GM21447 (cell line): ENCODE data around the gene MLYCD.

Experiments used
- ATAC-seq: cut with Tn5 transposase; IDR thresholded peaks from one replicate; pipeline ENCODE4 v1.9.1; 2021; ENCODE audit not compliant: unreplicated experiment

The MLYCD gene

DNA sequence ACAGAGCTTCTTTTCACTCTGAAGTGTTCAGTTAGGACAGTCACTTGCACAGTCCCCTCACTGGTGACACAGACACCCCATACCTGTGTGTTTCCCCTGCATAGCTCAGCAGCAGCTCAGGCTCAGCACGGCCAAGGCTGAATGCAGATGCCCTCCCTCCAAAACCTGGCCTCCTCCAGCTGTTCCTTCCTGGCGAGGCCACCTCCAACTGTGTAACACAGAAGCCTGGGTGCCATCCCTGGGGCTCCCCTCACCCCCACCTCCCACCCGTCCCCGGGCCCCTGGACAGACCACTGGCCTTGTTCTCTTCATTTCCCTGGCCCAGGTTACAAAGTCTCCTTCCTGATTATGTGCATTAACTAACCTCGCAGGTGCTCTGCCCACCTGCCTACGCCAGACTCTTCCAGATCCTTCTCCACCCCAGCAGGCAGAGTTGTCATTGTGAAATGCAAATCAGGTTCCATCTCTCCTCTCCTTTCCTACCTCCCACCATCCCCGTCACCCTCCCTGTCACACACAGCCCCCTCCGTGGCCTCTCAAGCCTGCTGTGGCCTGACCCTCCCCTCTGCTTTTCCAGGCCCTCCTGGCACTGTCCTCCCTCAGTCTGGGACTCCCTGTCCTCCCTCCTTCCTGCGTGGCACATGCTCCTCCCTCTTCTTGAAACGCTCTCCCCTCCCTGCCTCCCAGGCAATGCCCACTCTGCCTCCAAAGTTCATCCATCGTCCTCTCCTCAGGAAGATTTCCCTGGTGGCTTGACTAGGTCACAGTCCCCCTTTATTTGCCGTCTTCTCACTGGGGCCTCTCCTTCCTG, 26.4 kb downstream of the MLYCD start:
- no peak for ATAC-seq

DNA sequence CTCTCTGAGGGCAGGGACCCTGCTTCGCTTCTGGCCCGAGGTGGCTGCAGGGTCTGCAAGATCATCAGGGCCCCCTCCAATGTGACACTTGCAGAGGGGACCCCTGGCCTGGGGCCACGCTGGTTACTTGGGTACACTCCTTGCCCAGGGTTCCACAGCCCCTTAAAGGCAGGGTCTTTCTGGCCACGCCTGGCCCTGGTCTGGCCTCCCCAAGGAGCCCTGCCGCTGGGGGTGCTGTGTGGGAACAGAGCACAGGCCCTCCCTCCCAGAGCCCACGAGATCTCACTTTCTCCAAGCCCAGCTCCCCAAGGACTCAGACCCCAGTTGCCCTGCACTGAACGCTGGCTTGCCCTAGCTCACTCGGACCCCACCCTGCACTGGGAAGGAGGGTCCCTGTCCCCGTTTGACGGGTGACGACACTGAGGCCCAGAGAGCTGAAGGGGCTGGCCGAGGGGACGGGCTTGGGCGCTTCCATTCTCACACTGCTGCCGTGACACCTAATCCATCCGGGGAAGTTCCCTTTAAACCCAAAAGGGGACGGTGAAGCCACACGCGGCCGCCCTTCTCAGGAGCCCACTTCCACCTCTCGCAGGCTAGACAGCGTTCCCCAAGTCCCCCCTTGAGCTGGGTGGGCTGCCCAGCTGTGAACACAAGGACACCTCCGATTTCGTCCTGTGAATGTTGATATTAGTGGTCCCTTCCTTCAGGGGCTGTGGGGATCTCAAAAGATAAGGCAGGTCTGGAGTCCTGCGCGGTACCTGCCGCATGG, 27.2 kb downstream of the MLYCD start:
- no peak for ATAC-seq

DNA sequence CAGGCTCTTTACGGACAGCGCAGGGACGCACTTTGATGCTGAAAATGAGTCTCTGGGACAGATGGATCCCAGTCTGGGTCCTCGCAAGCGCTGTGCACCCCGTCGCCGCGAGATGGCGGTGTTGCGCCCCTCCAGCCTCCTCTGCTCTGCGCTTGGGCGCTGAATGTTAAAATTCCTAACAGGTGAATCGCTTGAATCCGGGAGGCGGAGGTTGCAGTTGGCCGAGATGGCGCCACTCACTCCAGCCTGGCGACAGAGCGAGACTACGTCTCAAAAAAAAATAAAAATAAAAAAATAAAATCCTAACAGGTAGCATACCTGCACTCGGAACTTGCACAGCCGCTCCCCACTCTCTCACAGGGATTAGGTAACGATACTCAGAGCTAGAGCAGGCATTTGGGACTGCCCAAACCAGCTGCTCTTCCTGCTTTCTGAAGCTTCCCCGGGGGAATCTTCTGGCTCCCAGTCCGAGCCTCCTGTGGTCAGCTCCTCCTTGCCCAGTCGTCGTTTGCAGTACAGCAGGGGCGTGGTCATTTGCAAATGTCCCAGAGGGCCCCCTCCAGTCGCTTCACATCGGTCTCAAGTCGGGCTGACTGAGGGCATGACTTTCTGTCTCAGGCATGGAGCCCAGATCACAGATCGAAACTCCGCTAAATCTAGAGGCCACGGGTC, 27.9 kb downstream of the MLYCD start:
- ATAC-seq: no peak

DNA sequence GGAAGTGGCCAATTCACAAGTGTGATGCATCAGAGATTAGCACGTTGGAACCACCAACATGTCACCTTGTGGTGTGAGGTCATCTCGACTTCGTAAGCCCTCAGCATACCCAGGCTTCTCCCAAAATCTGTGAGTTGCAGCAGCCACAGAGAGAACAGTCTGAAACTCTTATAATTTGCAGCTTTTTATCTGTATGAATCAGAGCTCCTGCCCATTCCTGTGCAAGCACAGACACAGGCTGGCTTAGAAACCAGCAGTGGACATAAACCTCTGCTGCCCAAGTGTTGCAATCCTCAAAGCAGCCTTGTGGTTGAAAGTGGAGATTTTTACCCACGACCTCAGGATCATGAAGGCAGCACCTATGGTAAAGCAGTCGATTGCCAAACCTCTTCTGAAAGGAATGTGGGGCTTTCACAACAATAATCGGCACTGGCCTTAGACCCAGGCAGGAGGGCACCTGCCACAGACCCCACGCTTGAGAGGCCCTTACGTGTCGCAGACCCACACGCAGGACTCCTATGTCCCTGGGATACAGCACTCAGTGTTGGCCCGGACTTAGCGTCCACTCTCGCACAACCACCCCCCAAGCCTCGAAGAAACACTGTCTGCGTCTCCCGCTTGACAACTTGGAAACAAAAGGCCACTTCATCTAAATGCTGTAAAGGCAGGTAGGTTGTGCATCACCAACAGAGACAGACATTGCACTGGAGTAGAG, 29.6 kb downstream of the MLYCD start:
- no peak for ATAC-seq

DNA sequence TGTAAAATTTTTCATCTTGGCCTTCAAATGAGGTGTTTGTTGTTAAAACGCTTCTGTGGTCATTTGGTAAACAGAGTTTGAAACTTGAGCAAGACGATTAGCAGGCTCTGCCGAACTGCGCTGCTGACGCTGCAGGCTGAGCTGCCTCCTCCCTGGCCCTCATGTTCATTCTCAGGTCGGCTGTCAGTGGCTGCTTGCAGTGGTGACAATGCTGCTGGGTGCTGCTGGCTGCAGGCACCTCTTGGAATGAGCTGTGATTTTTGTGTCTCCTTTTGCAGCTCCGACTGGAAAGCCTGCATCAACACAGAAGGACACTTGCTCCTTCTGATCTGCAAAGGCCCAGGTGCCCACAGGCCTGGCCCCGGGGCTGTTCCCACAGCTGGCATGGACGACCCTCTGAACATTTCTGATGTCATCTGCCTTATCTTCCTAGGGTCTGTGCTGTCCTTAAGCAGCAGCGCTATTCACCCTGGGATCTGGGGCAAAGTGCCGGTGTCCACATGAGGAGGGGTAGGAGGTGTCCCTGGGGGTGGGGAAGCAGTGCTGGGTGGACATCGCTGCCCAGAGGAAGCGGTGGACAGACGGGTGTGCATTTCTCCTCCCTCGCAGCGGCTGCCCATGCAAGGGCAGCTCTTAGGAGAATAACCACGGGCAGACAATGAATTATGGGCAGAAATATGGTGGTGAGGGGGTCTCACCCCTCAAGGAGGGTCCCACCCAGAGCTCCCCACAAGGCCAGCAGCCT, 31.1 kb downstream of the MLYCD start:
- ATAC-seq: no peak

DNA sequence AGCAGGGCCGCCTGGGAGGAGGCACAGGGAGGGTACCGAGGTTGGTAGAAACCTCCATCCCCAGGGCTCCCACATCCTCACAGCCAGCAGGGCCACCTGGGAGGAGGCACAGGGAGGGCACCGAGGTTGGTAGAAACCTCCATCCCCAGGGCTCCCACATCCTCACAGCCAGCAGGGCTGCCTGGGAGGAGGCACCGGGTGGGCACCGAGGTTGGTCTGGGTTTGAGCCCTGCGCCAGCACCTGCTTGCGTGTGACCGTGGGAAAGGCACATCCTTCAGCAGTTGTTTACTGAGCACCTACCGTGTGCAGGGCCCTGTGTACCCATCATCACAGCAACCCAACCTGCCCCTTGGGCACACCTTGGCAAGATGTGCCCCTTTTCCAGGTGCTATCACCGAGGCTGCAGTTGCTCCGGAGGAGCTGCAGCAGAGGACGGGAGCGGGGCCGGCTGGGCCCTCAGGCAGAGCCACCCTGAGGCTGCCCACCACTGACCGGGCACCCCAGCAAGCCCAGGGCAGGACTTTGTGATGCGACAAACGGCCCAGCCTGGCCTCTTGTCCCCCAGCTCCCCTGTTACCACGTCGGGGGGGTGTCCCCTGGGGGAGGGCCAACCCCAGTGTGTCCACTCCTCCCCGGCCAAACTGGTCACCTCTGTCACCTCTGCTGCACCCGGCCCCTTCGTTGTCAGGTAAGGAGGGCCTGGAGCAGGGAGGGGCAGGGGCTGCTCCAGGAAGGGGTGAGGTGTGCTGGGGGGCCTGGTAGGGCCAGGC, 32.0 kb downstream of the MLYCD start:
- no peak for ATAC-seq

DNA sequence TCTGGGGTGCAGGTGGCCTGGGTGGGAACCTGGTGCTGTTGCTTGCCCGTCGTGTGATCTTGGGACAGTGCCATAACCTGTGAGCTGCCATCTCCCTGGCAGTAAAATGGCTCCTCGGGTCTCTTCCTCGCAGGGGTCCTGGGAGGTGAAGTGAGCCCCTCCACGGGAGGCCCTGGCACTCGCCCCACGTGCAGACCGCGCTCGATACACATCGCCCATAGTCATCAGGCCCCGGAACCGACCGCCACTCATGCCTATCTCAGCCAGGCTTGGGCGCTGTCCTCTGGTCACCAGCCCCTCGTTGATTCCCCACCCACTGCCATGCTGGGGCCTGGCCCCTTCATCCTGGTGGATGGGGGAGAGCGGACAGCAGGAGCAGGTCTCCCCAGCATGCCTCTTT, 32.6 kb downstream of the MLYCD start:
- no peak for ATAC-seq

DNA sequence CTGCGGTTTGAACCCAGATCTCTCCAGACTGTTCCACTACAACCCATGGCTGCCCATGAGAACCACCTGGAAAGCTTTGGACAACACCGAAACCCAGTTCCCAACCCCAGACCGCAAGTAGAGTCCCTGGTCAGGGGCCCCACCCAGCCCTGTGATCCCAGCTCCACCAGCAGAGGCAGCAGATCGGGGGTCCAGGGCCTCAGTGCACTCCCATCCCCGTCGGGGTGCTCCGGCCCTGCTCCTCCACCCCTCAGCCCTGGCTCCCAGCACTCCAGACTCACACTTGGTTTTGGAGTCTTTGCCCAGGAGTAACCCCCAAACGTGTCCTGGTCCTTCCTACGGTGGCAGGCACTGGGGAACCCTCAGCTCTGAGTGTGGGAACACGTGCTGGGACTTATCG, 33.4 kb downstream of the MLYCD start:
- ATAC-seq: no peak

DNA sequence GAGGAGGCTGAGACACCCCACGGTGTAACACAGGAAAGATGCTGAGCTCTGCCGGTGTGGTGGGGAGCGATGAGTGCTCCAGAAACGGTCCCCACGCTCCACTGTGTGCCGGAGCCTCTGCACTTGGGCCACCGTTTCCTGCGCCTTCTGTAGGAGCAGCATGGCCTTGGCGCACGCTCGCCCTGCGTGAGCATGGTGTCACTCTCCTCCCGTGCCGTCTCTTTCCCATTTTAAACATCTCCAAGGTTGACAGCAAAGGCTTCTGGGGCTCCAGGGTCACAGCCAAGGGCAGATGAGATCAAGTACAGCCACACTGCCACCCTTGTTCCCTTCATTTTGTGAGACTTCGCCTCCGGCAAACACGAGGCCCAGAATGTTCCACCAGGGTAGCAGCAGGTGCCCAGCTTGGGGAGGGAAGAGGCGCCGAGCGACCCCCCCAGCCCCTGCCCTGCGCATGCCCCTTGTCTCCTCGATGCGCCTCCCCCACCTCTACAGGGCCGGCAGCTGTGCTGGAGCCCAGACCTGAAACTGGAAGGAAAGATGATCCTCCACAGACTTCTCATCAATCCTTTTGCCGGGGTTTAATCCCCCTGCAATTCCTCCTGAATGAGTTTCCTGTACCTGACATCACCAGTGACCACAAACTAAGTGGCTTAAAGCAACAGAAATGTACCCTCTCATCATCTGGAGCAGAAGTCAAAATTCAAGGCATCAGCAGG, 34.2 kb downstream of the MLYCD start:
- no peak for ATAC-seq

DNA sequence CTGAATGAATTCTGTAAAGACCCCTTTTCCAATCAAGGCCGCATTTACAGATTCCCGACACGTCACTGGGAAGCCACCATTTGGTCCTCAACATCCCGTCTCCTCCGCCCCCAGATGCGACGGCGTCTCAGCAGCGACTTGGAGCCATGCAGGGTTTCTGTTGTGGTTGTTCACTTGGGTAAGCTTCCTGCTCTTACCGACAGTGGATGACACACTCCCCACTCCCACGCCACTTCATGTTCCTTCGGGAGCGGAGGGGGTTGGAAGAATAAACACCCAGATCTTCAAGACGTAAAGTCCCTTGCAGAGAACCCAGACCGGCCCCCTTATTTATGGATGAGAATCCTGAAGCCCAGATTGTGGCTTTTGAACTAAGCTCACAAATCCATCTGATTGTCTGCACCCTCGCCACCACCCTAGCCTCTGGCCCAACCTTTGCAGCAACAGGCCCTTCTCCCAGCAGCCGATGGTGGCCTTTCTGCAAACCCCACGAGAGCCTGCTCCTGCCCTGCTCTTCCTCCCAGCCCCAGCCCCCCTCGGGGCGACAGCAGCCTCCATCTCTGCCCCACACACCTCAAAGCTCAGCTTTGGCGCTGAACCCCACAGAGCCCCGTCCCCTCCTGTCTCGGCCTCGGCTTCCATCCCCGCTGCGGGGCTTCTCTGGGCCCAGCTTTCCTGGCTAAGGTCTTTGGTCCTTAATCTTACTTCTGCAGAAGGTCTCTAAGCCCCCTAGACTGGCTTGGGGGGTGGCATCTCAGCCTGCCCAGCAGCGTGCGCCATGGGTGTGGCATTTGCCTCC, 35.2 kb downstream of the MLYCD start:
- no peak for ATAC-seq

DNA sequence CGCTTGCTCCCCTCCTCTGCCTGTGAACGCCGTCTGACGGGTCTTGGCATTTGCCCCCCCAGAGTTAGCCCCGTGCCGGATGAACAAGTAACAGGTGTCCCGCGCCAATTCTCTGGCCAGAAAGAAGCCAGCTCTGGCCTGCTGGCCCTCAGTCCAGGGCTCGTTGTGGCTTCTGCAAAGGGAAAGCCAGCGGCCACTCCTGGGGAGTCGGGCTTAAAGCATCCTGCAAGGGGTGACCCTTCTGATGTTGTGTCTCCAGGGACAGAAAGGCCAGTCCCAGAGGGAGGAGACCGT, 35.7 kb downstream of the MLYCD start:
- no peak for ATAC-seq

DNA sequence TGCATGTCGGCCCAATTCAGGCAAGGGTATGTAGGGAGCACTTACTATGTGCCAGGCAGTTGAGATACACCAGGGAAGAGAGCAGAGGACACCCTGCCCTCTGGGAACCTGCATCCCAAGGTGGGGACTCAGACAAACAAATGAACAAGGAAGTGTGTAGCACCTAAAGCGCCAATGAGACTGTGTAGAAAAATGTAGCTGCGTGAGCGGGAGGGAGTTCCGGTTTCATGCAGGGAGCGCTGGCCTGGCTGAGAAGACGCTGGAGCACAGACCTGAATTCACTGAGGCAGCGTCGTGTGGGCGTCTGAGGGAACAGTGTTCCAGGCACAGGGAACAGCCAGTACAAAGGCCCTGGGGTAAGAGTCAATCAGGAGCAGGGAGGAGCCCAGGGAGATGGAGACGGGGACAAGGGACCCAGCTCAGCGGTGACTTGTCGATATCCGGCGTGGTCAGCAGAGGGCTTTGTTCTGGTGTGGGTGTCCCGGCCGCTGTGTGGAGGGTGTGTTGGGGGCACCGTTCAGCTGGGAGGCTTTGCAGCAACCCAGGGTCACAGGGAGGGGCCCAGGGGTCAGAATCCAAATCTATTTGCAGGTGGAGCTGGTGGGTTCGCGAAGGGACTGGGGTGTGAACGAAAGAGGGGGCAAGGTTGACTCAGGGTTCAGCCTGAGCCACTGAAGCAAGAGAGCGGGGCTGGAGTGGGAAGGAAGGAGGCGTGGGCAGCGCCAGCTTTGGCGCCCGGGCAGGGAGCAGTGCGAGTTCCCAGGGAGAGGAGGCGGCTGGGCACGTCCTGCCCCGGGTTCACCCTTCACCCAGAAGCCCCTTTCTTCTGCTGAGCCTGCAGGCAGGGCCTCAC, 36.3 kb downstream of the MLYCD start:
- no peak for ATAC-seq

DNA sequence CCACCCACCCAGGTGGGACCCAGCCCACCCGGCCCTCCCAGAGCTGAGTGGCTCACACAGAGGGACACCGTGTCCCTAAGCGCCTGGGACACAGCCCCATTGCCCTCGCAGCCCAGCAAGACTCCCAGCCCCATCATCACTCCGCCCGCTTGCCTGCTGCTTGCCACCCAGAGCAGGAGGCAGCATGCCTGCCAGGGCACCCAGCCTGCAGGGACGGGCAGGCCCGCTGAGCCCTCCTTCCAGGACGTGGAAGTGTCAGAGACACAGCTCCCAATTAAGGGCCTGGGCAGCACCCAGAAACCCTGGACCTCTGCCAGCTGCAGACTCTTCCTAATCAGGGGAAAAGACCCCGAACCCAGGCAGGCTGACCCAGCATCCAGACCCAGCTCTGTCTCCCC, 36.9 kb downstream of the MLYCD start:
- ATAC-seq: no peak

DNA sequence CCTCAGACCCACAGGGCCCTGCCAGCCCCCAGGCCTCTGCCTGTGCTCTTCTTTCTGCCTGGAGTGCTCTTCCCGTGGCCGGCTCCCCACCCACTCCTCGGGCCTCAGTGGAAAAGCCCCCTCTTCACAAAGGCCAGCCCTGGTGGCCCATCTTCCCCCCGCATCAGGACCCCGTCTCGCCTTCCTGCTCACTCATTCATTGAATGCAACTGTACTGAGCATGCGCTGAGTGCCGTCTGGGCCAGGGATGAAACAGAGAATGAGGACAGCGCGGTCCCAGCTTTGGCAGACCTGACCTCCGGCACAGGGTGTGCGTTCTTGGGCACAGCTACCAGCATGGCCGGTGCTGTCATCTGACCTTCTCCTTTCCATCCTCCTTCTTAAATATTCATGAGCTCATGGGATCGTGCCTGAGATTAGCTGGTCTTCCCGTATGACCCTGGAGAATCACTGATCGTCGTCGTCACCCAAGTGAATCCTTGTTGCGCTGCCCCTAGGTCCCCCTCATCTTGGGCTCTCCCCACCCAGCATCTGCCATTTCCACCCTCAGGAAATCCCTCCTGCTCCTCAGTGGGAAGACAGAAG, 37.8 kb downstream of the MLYCD start:
- no peak for ATAC-seq

DNA sequence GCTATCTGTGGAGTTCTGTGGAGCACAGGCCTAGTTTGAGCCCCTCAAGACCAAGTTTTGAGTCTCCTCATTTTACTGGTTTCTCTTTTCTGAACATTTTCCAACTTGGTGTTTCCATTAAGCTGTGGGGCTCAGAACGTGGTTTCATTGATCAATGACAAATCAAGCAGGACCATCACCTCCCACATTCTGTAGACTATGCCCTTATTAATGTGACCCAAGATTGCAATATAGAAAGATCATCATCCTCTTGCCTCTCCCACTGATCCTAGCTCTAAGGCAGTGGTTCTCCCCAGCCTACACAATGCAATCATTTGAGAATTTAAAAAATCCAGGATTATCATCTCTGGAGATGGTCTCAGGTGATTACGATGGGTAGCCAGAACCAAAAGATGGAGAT, 38.4 kb downstream of the MLYCD start:
- ATAC-seq: no peak

DNA sequence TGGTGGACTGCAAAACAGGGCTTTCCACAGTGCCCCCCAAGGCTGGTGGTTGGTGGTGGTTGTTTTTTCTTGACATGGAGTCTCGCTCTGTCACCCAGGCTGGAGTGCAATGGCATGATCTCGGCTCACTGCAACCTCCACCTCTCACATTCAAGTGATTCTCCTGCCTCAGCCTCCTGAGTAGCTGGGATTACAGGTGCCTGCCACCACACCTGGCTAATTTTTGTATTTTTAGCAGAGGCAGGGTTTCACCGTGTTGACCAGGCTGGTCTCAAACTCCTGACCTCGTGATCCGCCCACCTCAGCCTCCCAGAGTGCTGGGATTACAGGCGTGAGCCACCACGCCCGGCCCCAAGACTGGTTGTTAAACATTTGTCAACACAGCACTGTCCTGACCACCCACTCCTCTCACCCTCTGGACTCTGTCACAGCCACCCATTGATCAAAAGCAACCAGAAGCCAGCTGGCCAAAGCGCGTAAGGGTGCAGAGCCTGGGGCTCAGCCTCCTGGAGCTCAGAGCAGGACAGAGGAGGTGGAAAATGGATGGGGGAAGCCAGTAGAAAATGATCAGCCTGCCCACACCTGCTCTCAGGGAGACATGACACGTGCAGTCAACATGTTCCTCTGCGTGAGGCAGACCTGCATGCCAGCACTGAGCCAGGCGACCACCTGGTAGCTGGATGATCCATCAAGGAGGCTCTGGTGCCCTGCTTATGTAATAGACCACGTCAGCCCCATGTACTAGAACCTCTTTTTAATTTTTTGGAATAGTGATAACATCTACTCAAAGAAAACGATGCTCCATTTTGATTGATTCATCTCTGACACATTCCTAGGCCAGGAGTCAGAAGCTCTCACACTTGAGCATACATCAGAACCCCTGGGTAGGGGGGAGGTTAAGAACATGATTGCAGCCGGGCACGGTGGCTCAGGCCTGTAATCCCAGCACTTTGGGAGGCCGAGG, 39.3 kb downstream of the MLYCD start:
- no peak for ATAC-seq
